ENCODE measurements around the gene MARK4.

Gene MARK4

GRCh38 chr19:45349430-45349941 lies 98.4 kb downstream of the MARK4 start:
- DNase-seq (ENCODE audit: low spot score) = no peak
- no peak for TF ChIP-seq CTCF (IDR thresholded peaks at IDR 0.05; ENCODE audit: extremely low read depth, missing control alignments)

GRCh38 chr19:45350477-45351058 lies 99.5 kb downstream of the MARK4 start:
- TF ChIP-seq CTCF (IDR thresholded peaks at IDR 0.05; ENCODE audit: extremely low read depth, missing control alignments) = no peak
- DNase-seq (ENCODE audit: low spot score) = no peak

GRCh38 chr19:45351401-45351952 lies 100.4 kb downstream of the MARK4 start:
- TF ChIP-seq CTCF (IDR thresholded peaks at IDR 0.05; ENCODE audit: extremely low read depth, missing control alignments) = no peak
- DNase-seq (ENCODE audit: low spot score) = no peak

GRCh38 chr19:45352062-45352461 lies 101.0 kb downstream of the MARK4 start:
- TF ChIP-seq CTCF (IDR thresholded peaks at IDR 0.05; ENCODE audit: extremely low read depth, missing control alignments) = no peak

GRCh38 chr19:45352471-45352870 lies 101.4 kb downstream of the MARK4 start:
- TF ChIP-seq CTCF (IDR thresholded peaks at IDR 0.05; ENCODE audit: extremely low read depth, missing control alignments) = no peak
- no peak for DNase-seq (ENCODE audit: low spot score)

More at GRCh38 chr19:45352062-45352461, 101.0 kb downstream of the MARK4 start:
- DNase-seq (ENCODE audit: low spot score) = no peak

- no peak for DNase-seq (ENCODE audit: low spot score)
- TF ChIP-seq CTCF (IDR thresholded peaks at IDR 0.05; ENCODE audit: extremely low read depth, missing control alignments) = no peak
Measured at GRCh38 chr19:45352914-45353796, 102.1 kb downstream of the MARK4 start.

Data from GM20000 (cell line).